Prostate gland (tissue), 2 donors: ENCODE results near the gene RSU1. TPM values are rescaled to one million over a fixed set of nuclear protein-coding genes. Genes with fewer than 3 reads are reported as not detected.
"Not testable (repeated sequence)": the region's sequence is repeated elsewhere in the genome, so short reads cannot be mapped to it uniquely, and the experiment has no call there.

Experiments used
- DNase-seq: peaks from one replicate; pipeline ENCODE4 v3.0.0-alpha.2; 2019; ENCODE audit warnings: low spot score
- H3K27ac ChIP-seq, 2 donors: fragments of 200-600 bp; sonication (generic); 2 replicates each; pipeline ENCODE4 v1.5.1; 2017 to 2019
- H3K27me3 ChIP-seq: fragments of 200-600 bp; sonication (generic); replicated peaks from 2 replicates; pipeline ENCODE4 v1.5.1; 2019; ENCODE audit not compliant: insufficient read depth
- H3K36me3 ChIP-seq, 2 donors: fragments of 200-600 bp; sonication (generic); 1 replicate in 1 of 2; 2 replicates in 1 of 2; pipeline versions ENCODE4 v1.5.1 to v1.8.1; 2017 to 2019
- H3K4me1 ChIP-seq: fragments of 200-600 bp; sonication (generic); replicated peaks from 2 replicates; pipeline ENCODE4 v1.5.1; 2019
- H3K4me3 ChIP-seq, 2 donors: fragments of 200-600 bp; sonication (generic); 2 replicates each; pipeline ENCODE4 v1.5.1; 2017 to 2019
- H3K9me3 ChIP-seq: fragments of 200-600 bp; sonication (generic); 2 replicates; pipeline ENCODE4 v1.5.1; 2017
- CTCF ChIP-seq, 4 experiments: fragments of 200-600 bp in 2 of 4; fragments of 450-650 bp in 2 of 4; sonication (generic) in 2 of 4; IDR thresholded peaks; 1 replicate in 3 of 4; 2 replicates in 1 of 4; pipeline ENCODE4 v1.5.1; 2016 to 2019; ENCODE audit warnings: antibody characterized with exemption in 4 of 4, mild to moderate bottlenecking in 2 of 4, moderate library complexity in 2 of 4
- POLR2A ChIP-seq: fragments of 450-650 bp; IDR thresholded peaks from one replicate; pipeline ENCODE4 v1.6.1; 2016; ENCODE audit warnings: antibody characterized with exemption, mild to moderate bottlenecking
- POLR2AphosphoS5 ChIP-seq: sonication (generic); formaldehyde crosslinking; IDR thresholded peaks from one replicate; pipeline ENCODE4 v1.6.1; 2017; ENCODE audit warnings: antibody characterized with exemption
- WGBS: methylation state at CpG from one replicate; pipeline ENCODE4 v1.1.5; 2018; 5-methylcytosine and 5-hydroxymethylcytosine counted together
- intact Hi-C: fragments of 100-400 bp; cut with DNase I; formaldehyde crosslinking; loops from one replicate; pipeline ENCODE4 v1.14.2; 2022
- total RNA-seq, 2 donors: library from RNA; depleted of rRNA; stranded (reverse); fragments of >200 nt; gene quantifications; one replicate each; pipeline ENCODE4 v1.1.0, GENCODE V29; 2016

The RSU1 gene
- total RNA-seq, 2 donors from 2014 or later: 32.2 to 49.3 TPM

- no peak for DNase-seq
- Histone ChIP-seq H3K4me3 (no peak overlapping the region), H3K27ac (no peak overlapping the region), H3K9me3 (no peaks in the 10 kb centered on the region), H3K4me1 (no peaks in the 10 kb centered on the region), H3K36me3 (no peaks in the 10 kb centered on the region), H3K27me3 (no peaks in the 10 kb centered on the region)
- intact Hi-C loops: no loop called here
- TF ChIP-seq CTCF (IDR thresholded peaks at IDR 0.05): no peak
- no peak for TF ChIP-seq POLR2AphosphoS5
- TF ChIP-seq POLR2A: no peak
- WGBS: 84% methylated on average over 12 of the region's 12 CpGs
These were observed 51.5 kb downstream of the RSU1 start for GRCh38 chr10:16765509-16766375.

GRCh38 chr10:16761300-16761699 lies 55.9 kb downstream of the RSU1 start:
- no peak for TF ChIP-seq POLR2AphosphoS5
- no peak for TF ChIP-seq CTCF (IDR thresholded peaks at IDR 0.05)
- TF ChIP-seq POLR2A: no peak
- 92% methylated on average over 8 of the region's 8 CpGs for WGBS
- H3K36me3 ChIP-seq: no peaks in the 10 kb centered on the region
- H3K27me3 ChIP-seq: no peaks in the 10 kb centered on the region
- intact Hi-C loops: no loop called here
- H3K4me3 ChIP-seq: no peak overlapping the region
- no peaks in the 10 kb centered on the region for H3K9me3 ChIP-seq
- DNase-seq: no peak
- no peaks in the 10 kb centered on the region for H3K4me1 ChIP-seq
- no peak overlapping the region for H3K27ac ChIP-seq

- no peak for DNase-seq
- H3K27ac ChIP-seq: no peak overlapping the region
- WGBS: 94% methylated on average over 12 of the region's 12 CpGs
- no peaks in the 10 kb centered on the region for H3K4me1 ChIP-seq
- no peaks in the 10 kb centered on the region for H3K36me3 ChIP-seq
- H3K4me3 ChIP-seq: no peak overlapping the region
- TF ChIP-seq POLR2A (no peak), CTCF (IDR thresholded peaks at IDR 0.05) (no peak), POLR2AphosphoS5 (no peak)
- H3K27me3 ChIP-seq: no peaks in the 10 kb centered on the region
- intact Hi-C loops: no loop called here
- H3K9me3 ChIP-seq: no peaks in the 10 kb centered on the region
These were observed 60.5 kb downstream of the RSU1 start for GRCh38 chr10:16756561-16757221.

GRCh38 chr10:16754765-16755164 lies 62.5 kb downstream of the RSU1 start:
- Histone ChIP-seq H3K4me1 (no peaks in the 10 kb centered on the region), H3K27ac (no peak overlapping the region), H3K4me3 (no peak overlapping the region), H3K27me3 (no peaks in the 10 kb centered on the region), H3K36me3 (no peaks in the 10 kb centered on the region), H3K9me3 (no peaks in the 10 kb centered on the region)
- intact Hi-C loops: no loop called here
- no peak for DNase-seq
- WGBS: 90% methylated on average over 6 of the region's 6 CpGs
- TF ChIP-seq POLR2A (no peak), CTCF (IDR thresholded peaks at IDR 0.05) (no peak), POLR2AphosphoS5 (no peak)

GRCh38 chr10:16752849-16753248 lies 64.4 kb downstream of the RSU1 start:
- H3K36me3 ChIP-seq, DNase-seq, H3K4me3 ChIP-seq, H3K9me3 ChIP-seq, H3K27ac ChIP-seq, H3K27me3 ChIP-seq, intact Hi-C loops, H3K4me1 ChIP-seq: not testable (repeated sequence)
- WGBS: 91% methylated on average over 6 of the region's 6 CpGs
